ENCODE measurements around the gene CACNA1D.

Gene CACNA1D

DNA sequence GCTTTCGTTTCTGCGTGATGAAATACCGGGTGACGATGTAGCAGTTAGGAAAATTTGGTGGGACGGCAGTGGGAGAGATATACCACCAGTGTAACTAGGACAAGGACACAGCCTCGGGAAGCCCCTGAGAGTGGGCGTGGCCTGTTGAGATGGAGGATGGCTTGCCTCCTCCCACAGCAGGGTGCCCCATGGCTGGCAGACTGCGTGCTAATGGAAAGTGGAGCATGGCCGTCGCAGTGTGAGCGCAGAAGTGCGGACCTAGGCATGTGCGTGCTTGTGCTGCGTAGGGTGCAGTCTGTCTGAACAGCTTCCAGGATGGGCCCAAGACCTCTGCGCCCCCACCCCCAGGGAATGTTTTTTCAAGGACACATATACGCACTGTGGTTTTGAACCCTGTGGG lies 295.0 kb downstream of the CACNA1D start:
- Histone ChIP-seq H3K9me3 (ENCODE audit: control insufficient read depth in 5 of 5, low read length in 5 of 5) (no peaks in the 10 kb centered on the region), H3K4me1 (ENCODE audit: control insufficient read depth in 5 of 5, insufficient read depth in 5 of 5, low read length in 5 of 5) (no peaks in the 10 kb centered on the region), H3K36me3 (ENCODE audit: control insufficient read depth in 5 of 5, insufficient read depth in 5 of 5, low read length in 5 of 5) (no peaks in the 10 kb centered on the region), H3K9ac (ENCODE audit: low read length in 5 of 5) (no peak overlapping the region), H3K4me3 (ENCODE audit: low read depth in 1 of 5, low read length in 5 of 5) (no peak overlapping the region), H3K27ac (ENCODE audit: low read depth, low read length) (no peak overlapping the region), H3K27me3 (ENCODE audit: control insufficient read depth in 5 of 5, insufficient read depth in 4 of 5, low read length in 5 of 5) (peaks cover 0 to 9% (median 5%) of the 10 kb centered on the region in 5 donors)

DNA sequence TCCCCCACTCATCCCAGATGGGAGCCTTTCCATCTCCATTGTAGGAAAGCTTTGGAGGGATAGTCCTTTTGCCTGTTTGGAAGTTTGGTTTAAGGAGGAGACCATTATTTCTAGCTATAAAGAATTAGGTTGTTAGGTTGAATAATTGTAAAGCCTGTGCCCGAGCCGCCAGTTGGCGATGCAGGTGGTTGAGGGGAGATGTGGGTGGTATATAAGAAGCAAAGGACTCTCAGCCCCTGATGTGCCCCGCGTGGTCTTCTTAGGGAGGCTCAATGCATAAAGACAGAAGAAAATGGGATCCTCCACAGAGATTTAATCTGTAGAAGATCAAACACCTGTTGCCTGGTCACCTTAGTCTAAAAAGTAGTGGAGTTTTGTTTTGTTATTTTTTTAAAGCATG lies 296.1 kb downstream of the CACNA1D start:
- Histone ChIP-seq H3K4me3 (ENCODE audit: low read depth in 1 of 5, low read length in 5 of 5) (no peak overlapping the region), H3K4me1 (ENCODE audit: control insufficient read depth in 5 of 5, insufficient read depth in 5 of 5, low read length in 5 of 5) (no peaks in the 10 kb centered on the region), H3K9ac (ENCODE audit: low read length in 5 of 5) (no peak overlapping the region), H3K36me3 (ENCODE audit: control insufficient read depth in 5 of 5, insufficient read depth in 5 of 5, low read length in 5 of 5) (no peaks in the 10 kb centered on the region), H3K9me3 (ENCODE audit: control insufficient read depth in 5 of 5, low read length in 5 of 5) (no peaks in the 10 kb centered on the region), H3K27me3 (ENCODE audit: control insufficient read depth in 5 of 5, insufficient read depth in 4 of 5, low read length in 5 of 5) (peaks cover 0 to 11% (median 5%) of the 10 kb centered on the region in 5 donors), H3K27ac (ENCODE audit: low read depth, low read length) (no peak overlapping the region)

DNA sequence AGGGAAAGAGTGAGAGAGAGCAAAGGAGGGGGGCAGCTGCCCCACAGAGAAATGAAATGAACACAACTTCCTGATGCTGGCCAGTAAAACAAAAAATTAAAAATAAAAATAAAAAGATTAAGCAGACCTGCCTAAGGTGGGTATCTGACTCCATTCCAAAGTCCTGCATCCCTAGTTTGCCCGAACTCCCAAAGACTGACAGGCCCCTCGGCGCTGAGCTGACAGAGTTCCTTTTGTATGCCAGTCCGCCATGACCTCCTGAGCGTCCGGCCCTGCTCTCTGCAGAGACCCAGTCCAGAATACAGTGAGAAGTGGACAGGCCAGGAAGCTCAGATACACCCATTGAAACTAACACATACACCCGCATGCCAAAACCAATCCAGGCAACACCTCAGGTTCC lies 296.9 kb downstream of the CACNA1D start:
- Histone ChIP-seq H3K36me3 (ENCODE audit: control insufficient read depth in 5 of 5, insufficient read depth in 5 of 5, low read length in 5 of 5) (no peaks in the 10 kb centered on the region), H3K27me3 (ENCODE audit: control insufficient read depth in 5 of 5, insufficient read depth in 4 of 5, low read length in 5 of 5) (peaks cover 0 to 17% (median 5%) of the 10 kb centered on the region in 5 donors), H3K4me3 (ENCODE audit: low read depth in 1 of 5, low read length in 5 of 5) (no peak overlapping the region)

DNA sequence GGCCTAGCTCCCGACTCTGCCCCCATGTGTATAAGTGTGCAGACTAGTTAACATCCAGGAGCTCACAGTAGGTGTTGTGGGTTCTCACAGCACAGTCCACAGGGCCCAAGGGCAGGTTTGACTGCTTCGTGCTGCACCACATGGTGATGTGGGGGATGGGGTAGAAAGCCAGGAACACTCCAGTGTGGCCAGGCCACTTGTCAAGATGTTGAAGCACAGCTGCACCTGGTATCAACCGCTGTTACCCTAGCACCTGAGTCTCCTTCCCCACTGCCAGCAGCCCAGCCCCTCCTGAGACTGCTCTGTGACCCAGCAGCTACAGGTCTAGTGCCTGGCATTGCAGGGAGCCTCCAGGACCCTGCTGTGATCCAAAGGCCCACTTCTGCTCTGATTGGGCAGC lies 298.5 kb downstream of the CACNA1D start:
- H3K4me3 ChIP-seq (ENCODE audit: low read depth in 1 of 5, low read length in 5 of 5), result no peak overlapping the region
- no peaks in the 10 kb centered on the region for H3K9me3 ChIP-seq (ENCODE audit: control insufficient read depth in 5 of 5, low read length in 5 of 5)
- no peak overlapping the region for H3K27ac ChIP-seq (ENCODE audit: low read depth, low read length)
- H3K4me1 ChIP-seq (ENCODE audit: control insufficient read depth in 5 of 5, insufficient read depth in 5 of 5, low read length in 5 of 5), result no peaks in the 10 kb centered on the region
- H3K36me3 ChIP-seq (ENCODE audit: control insufficient read depth in 5 of 5, insufficient read depth in 5 of 5, low read length in 5 of 5), result no peaks in the 10 kb centered on the region
- H3K9ac ChIP-seq (ENCODE audit: low read length in 5 of 5), result no peak overlapping the region
- H3K27me3 ChIP-seq (ENCODE audit: control insufficient read depth in 5 of 5, insufficient read depth in 4 of 5, low read length in 5 of 5), result peaks cover 0 to 18% (median 4%) of the 10 kb centered on the region in 5 donors

More for the DNA sequence above, 296.9 kb downstream of the CACNA1D start:
- H3K27ac ChIP-seq (ENCODE audit: low read depth, low read length), result no peak overlapping the region
- H3K9me3 ChIP-seq (ENCODE audit: control insufficient read depth in 5 of 5, low read length in 5 of 5), result no peaks in the 10 kb centered on the region
- H3K9ac ChIP-seq (ENCODE audit: low read length in 5 of 5), result no peak overlapping the region
- H3K4me1 ChIP-seq (ENCODE audit: control insufficient read depth in 5 of 5, insufficient read depth in 5 of 5, low read length in 5 of 5), result no peaks in the 10 kb centered on the region

DNA sequence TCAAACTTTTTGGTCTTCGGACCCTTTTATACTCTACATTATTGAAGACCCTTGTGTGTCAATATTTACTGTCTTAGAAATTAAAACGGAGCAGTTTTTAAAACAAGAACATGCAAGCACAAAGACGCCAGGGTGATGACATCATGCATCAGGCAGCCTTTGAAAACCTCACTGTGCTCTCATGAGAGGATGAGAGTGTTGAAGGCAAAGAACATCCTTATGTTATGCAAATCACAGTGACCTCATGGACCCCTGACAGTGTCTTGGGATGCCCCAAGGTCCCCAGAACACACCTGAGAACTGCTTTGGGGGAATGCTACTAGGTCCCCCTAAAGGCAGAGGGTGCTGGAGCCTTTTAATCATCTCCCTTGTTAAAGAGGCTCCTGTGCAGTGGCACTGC lies 300.2 kb downstream of the CACNA1D start:
- H3K9me3 ChIP-seq (ENCODE audit: control insufficient read depth in 5 of 5, low read length in 5 of 5), result no peaks in the 10 kb centered on the region
- H3K27ac ChIP-seq (ENCODE audit: low read depth, low read length), result no peak overlapping the region
- H3K36me3 ChIP-seq (ENCODE audit: control insufficient read depth in 5 of 5, insufficient read depth in 5 of 5, low read length in 5 of 5), result no peaks in the 10 kb centered on the region
- no peak overlapping the region for H3K9ac ChIP-seq (ENCODE audit: low read length in 5 of 5)
- H3K27me3 ChIP-seq (ENCODE audit: control insufficient read depth in 5 of 5, insufficient read depth in 4 of 5, low read length in 5 of 5), result peaks cover 0 to 18% (median 3%) of the 10 kb centered on the region in 5 donors
- peaks cover 0 to 2% (median 0%) of the 10 kb centered on the region in 5 donors for H3K4me1 ChIP-seq (ENCODE audit: control insufficient read depth in 5 of 5, insufficient read depth in 5 of 5, low read length in 5 of 5)
- no peak overlapping the region for H3K4me3 ChIP-seq (ENCODE audit: low read depth in 1 of 5, low read length in 5 of 5)

DNA sequence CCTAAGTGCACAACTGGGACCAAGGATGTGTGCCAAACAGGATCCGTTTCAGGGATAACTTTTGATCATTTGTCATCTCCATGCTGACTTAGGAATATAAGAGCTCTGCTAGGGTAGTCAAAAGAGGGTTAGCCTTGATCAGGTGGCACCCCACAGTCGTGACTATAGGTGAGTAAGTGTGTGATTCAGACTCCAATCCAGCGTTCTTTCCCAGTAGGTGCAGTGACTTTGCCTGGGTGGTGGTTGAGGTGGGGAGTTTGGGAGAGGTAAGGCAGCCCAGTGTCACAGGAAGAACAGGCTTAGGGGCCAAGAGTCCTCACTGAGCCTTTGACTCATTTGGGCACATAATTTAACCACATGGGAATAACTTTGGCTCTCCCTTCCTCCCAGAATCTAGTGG lies 300.8 kb downstream of the CACNA1D start:
- no peak overlapping the region for H3K9ac ChIP-seq (ENCODE audit: low read length in 5 of 5)
- H3K36me3 ChIP-seq (ENCODE audit: control insufficient read depth in 5 of 5, insufficient read depth in 5 of 5, low read length in 5 of 5), result no peaks in the 10 kb centered on the region
- peaks cover 0 to 22% (median 0%) of the 10 kb centered on the region in 5 donors for H3K27me3 ChIP-seq (ENCODE audit: control insufficient read depth in 5 of 5, insufficient read depth in 4 of 5, low read length in 5 of 5)
- peaks cover 0 to 2% (median 0%) of the 10 kb centered on the region in 5 donors for H3K4me1 ChIP-seq (ENCODE audit: control insufficient read depth in 5 of 5, insufficient read depth in 5 of 5, low read length in 5 of 5)
- H3K9me3 ChIP-seq (ENCODE audit: control insufficient read depth in 5 of 5, low read length in 5 of 5), result no peaks in the 10 kb centered on the region
- no peak overlapping the region for H3K4me3 ChIP-seq (ENCODE audit: low read depth in 1 of 5, low read length in 5 of 5)
- H3K27ac ChIP-seq (ENCODE audit: low read depth, low read length), result no peak overlapping the region

DNA sequence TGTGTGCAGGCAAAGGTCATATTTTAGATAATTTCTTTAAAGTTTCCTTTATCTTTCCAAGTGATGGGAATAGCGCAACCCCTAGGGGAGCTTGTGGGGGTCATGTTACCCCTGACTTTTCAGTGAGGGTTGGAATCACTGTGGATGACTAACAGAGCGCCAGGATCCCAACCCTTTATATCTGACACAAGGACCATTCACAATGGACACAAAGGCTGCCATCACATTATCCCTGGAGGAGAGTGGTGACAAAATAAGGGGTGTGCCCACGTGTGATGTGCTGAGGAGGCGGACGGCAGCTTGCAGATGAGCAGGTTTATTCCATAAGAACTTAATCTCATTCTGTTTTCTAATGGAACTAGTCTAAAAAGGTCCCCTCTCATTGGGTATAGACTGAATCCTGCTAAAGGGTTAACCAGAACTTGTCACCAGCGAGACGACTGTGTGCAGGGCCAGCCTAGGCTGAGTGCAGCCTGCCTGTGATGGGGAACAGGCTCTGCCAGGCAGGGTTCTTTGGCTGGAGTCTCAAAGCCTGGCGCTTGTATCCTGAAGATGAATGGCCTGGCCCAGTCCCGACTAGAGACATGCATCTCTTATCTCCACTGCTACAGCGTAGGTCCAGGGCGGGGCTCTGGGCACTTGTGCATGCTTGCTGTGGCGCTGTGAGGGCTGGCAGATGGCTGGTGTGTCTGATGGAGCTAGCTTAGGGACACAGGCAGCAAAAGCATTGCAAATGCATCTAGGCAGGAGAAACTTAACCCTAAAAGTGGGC lies 301.6 kb downstream of the CACNA1D start:
- H3K9me3 ChIP-seq (ENCODE audit: control insufficient read depth in 5 of 5, low read length in 5 of 5), result no peaks in the 10 kb centered on the region
- H3K9ac ChIP-seq (ENCODE audit: low read length in 5 of 5), result no peak overlapping the region
- H3K27me3 ChIP-seq (ENCODE audit: control insufficient read depth in 5 of 5, insufficient read depth in 4 of 5, low read length in 5 of 5), result peaks cover 0 to 22% (median 0%) of the 10 kb centered on the region in 5 donors
- H3K27ac ChIP-seq (ENCODE audit: low read depth, low read length), result no peak overlapping the region
- H3K4me3 ChIP-seq (ENCODE audit: low read depth in 1 of 5, low read length in 5 of 5), result no peak overlapping the region
- H3K36me3 ChIP-seq (ENCODE audit: control insufficient read depth in 5 of 5, insufficient read depth in 5 of 5, low read length in 5 of 5), result no peaks in the 10 kb centered on the region
- peaks cover 0 to 2% (median 0%) of the 10 kb centered on the region in 5 donors for H3K4me1 ChIP-seq (ENCODE audit: control insufficient read depth in 5 of 5, insufficient read depth in 5 of 5, low read length in 5 of 5)

DNA sequence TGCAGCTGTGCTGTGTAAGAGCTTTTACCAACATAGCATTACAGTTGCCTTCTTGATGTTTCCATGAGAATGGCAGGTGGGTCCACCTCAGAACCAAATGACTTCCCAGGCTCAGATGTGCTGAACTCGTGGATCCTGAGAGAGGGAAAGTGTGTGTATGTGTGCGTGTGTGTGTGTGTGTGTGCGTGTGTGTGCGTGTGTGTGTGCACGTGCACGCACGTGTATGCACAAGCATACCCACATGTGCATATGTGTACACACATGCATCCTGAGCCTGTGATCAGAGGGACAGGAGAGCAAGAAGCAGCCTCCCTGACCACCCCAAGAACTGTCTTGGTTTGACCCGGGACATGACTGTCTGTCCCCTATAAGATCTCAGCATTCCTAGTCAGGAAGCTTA lies 303.7 kb downstream of the CACNA1D start:
- H3K4me3 ChIP-seq (ENCODE audit: low read depth in 1 of 5, low read length in 5 of 5), result no peak overlapping the region
- H3K4me1 ChIP-seq (ENCODE audit: control insufficient read depth in 5 of 5, insufficient read depth in 5 of 5, low read length in 5 of 5), result peaks cover 0 to 2% (median 0%) of the 10 kb centered on the region in 5 donors
- H3K9me3 ChIP-seq (ENCODE audit: control insufficient read depth in 5 of 5, low read length in 5 of 5), result no peaks in the 10 kb centered on the region
- no peak overlapping the region for H3K27ac ChIP-seq (ENCODE audit: low read depth, low read length)
- H3K27me3 ChIP-seq (ENCODE audit: control insufficient read depth in 5 of 5, insufficient read depth in 4 of 5, low read length in 5 of 5), result peaks cover 0 to 19% (median 0%) of the 10 kb centered on the region in 5 donors
- no peaks in the 10 kb centered on the region for H3K36me3 ChIP-seq (ENCODE audit: control insufficient read depth in 5 of 5, insufficient read depth in 5 of 5, low read length in 5 of 5)
- no peak overlapping the region for H3K9ac ChIP-seq (ENCODE audit: low read length in 5 of 5)

DNA sequence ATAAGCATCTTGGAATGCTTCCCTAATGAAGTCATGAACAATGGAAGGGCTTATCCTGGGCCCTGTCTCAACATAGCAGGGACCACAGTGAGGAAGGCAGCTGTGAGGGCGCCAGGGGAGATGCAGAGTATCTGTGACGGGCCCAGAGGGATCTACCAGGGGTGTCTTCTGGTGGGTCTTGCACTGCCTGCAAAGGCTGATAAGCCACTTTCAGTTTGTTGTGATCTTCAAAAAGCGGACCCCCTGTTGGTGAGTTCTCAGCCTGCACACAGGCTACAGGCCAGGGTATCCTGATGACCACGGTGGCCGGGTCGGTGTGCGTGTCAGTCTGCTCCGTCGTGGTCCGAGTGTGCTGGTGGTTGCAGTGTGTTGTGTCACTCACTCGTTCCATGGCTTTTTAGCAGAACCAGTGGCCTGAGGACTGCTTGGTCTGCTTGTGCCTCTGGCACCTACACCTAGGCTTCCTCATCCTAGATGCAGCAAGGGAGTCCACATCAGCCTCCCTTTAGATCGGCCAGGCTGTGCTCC lies 305.0 kb downstream of the CACNA1D start:
- Histone ChIP-seq H3K4me1 (ENCODE audit: control insufficient read depth in 5 of 5, insufficient read depth in 5 of 5, low read length in 5 of 5) (peaks cover 0 to 2% (median 0%) of the 10 kb centered on the region in 5 donors), H3K36me3 (ENCODE audit: control insufficient read depth in 5 of 5, insufficient read depth in 5 of 5, low read length in 5 of 5) (no peaks in the 10 kb centered on the region), H3K27ac (ENCODE audit: low read depth, low read length) (no peak overlapping the region), H3K27me3 (ENCODE audit: control insufficient read depth in 5 of 5, insufficient read depth in 4 of 5, low read length in 5 of 5) (peaks cover 0 to 19% (median 2%) of the 10 kb centered on the region in 5 donors), H3K9ac (ENCODE audit: low read length in 5 of 5) (no peak overlapping the region), H3K4me3 (ENCODE audit: low read depth in 1 of 5, low read length in 5 of 5) (no peak overlapping the region), H3K9me3 (ENCODE audit: control insufficient read depth in 5 of 5, low read length in 5 of 5) (no peaks in the 10 kb centered on the region)

DNA sequence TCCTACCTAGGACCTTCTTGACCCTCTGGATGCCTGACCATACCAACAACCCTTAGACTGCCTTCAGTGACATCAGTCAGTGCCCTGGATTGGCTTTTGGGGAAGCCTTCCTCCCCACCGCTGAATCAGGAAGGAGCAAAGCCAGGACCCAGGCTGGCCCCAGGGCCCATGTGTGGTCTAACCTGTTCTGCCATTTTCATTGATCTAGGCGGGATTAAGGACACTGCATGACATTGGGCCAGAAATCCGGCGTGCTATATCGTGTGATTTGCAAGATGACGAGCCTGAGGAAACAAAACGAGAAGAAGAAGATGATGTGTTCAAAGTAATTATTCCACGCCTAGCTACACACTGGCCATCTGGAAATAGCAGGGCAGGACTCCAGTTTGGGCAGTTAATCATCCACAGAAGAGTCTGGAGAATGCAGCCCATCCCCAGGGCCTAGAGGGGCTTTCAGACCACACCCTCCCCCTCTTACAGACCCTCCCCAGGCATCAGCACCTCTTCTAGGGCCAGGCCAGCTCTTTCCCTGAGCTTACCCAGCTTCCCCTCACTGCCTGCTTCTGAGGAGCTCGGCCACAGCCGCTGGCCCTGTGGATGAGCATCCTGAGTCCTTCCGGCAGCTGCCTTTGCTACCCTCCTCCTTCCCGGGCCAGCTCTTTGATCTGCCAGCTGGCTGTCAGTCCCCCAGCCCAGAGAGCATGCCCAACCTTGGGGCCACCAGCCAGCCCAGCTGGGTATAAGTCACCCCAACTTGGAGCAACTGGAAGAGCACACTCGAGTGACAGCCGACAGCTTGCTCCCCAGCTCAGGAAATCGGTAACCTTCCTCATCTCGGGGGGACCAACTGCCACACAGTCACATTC lies 305.9 kb downstream of the CACNA1D start:
- H3K27ac ChIP-seq (ENCODE audit: low read depth, low read length), result no peak overlapping the region
- H3K9me3 ChIP-seq (ENCODE audit: control insufficient read depth in 5 of 5, low read length in 5 of 5), result no peaks in the 10 kb centered on the region
- H3K36me3 ChIP-seq (ENCODE audit: control insufficient read depth in 5 of 5, insufficient read depth in 5 of 5, low read length in 5 of 5), result no peaks in the 10 kb centered on the region
- no peak overlapping the region for H3K9ac ChIP-seq (ENCODE audit: low read length in 5 of 5)
- peaks cover 0 to 2% (median 0%) of the 10 kb centered on the region in 5 donors for H3K4me1 ChIP-seq (ENCODE audit: control insufficient read depth in 5 of 5, insufficient read depth in 5 of 5, low read length in 5 of 5)
- H3K4me3 ChIP-seq (ENCODE audit: low read depth in 1 of 5, low read length in 5 of 5), result no peak overlapping the region
- peaks cover 0 to 15% (median 4%) of the 10 kb centered on the region in 5 donors for H3K27me3 ChIP-seq (ENCODE audit: control insufficient read depth in 5 of 5, insufficient read depth in 4 of 5, low read length in 5 of 5)
